Limb (tissue), 2 donors: ENCODE results near the gene DENND6B.
A peak's percentile ranks its signal among the peaks of the same experiment; 100 is the strongest.
"Not testable (repeated sequence)": the region's sequence is repeated elsewhere in the genome, so short reads cannot be mapped to it uniquely, and the experiment has no call there.

Experiments
- DNase-seq, 2 donors: peaks; one replicate each; pipeline ENCODE4 v3.0.0-alpha.2; 2016; ENCODE audit errors: extremely low spot score in 2 of 2

The DENND6B gene

DNA sequence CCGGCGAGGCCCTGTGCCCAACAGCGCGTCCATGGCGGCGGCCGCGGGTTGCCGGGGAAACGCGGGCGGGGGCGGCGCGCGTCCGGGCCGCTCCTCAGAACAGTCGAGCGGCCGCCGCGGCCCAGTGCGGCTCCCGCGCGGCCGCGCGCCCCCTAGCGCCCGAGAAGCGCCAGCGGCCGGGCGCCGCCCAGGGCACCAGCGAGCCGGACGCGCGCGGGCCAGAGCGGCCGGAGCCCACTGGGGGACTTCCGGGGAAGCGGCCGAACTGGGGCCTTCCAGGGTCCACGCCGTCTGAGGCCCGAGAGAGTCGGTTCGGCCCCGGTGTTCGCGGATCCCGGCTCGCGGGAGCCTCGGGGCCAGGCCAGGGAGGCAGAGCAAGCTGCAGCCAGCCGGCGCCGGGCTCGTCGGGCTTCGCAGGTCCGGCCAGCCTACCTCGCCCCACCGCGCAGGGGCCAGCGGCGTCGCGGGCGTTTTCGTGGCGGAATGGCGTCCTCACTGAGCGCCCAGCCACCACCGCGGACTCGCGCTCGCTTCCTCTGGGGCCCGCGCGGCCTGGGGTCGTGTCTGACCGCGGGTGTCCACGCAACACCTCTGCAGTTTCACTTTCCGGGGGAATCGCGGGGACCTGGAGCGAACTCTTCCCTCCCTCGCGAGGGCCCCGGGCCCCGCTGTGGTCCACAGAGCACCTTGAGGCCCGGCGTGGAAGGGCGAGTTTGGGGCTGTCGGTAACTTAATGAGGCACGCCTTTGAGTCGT, at the start of gene DENND6B:
Gene DENND6B (minus strand): TSS at position 57 of the 755 bp plus-strand sequence. CDS start 24 bp downstream, at position 33.
- DNase-seq = peak; percentile 92 to 93

GRCh38 chr22:50376085-50376651, 49.4 kb upstream of the DENND6B start:
- DNase-seq = no peak

DNA sequence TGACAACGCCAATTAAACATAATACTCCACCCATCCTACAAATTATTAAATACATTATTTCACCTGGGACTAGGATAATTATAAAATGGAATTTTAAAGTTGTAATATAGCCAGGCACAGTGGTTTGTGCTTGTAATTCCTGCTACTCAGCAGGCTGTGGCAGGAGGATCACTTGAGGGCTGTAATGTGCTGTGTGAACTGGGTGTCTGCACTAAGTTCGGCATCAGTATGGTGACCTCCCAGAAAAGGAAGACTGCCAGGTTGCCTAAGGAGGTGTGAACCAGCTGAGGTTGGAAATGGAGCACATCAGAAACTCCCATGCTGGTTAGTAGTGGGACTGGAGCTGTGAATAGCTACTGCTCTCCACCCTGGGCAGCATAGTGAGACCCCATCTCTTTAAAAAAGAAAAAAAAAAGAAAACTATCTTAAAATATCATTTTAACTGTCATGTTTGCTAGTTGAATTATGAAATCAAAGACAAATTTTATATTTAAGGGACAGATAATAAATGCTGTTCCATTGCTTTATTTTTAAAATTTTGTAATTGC, 44.4 kb upstream of the DENND6B start:
- DNase-seq = no peak

- DNase-seq = no peak
Observed at GRCh38 chr22:50367778-50368500, 41.1 kb upstream of the DENND6B start.

DNA sequence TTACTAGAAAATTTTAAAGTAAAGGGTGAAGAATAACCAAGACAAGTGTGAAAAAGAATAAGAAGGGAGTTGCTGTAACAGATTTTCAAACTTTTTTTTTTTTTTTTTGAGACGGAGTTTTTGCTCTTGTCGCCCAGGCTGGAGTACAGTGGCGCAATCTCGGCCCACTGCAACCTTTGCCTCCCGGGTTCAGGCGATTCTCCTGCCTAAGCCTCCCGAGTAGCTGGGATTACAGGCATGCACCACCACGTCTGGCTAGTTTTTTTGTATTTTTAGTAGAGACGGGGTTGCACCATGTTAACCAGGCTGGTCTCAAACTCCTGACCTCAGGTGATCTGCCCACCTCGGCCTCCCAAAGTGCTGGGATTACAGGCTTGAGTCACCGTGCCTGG, 37.0 kb upstream of the DENND6B start:
- not testable (repeated sequence) for DNase-seq

DNA sequence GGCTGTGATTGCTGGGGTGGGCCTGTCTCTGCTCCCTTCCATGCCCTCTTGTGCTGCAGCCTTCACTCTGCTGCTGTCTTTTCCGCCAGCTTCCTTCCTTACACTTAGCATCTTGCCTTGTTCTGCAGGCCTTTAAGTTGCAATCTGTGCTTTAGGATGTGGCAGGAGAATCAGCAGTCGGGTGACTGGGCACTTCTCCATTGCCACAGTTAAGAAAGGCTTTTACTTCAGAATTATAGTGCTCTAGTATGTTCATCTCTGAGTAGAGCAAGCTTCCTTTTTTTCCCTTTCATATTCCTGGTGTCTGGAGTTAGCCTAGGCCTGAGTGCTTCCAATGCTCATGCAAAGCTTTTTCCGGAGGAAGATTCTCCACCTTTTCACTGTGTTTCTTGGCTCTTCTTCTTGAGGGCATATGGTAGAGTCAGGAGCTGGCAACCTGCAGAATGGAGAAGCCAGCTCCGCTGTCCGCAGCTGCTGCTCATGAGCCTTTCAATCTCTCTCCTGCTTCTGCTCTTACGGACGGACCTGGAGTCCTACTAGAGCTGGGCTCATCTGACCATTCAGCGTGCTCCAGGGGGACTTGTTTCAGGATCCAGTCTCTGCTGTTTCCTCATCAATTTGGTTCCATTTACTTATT, 36.5 kb upstream of the DENND6B start:
- no peak for DNase-seq

- no peak for DNase-seq
Observed at GRCh38 chr22:50361688-50362087, 34.9 kb upstream of the DENND6B start.

DNA sequence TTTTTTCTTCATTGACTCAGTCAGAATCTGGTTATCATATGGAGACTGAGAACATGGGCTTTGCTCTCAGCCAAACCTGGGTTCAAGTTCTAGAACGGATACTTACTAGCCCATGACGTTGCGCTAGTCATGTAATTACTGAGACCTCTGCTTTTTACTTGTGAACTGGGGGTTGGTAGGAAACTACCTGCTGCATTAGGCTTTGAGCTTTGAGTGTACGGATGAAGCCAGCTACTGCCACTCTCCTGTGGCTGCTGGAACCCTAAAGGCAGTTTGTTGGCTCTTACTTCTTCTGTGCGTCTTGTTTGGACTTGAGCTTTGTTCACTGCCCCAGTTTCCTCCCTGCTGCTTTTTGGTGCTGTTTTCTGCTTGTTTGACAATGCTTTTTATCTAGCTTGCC, 34.4 kb upstream of the DENND6B start:
- DNase-seq = no peak

GRCh38 chr22:50360578-50360977, 33.8 kb upstream of the DENND6B start:
- no peak for DNase-seq

DNA sequence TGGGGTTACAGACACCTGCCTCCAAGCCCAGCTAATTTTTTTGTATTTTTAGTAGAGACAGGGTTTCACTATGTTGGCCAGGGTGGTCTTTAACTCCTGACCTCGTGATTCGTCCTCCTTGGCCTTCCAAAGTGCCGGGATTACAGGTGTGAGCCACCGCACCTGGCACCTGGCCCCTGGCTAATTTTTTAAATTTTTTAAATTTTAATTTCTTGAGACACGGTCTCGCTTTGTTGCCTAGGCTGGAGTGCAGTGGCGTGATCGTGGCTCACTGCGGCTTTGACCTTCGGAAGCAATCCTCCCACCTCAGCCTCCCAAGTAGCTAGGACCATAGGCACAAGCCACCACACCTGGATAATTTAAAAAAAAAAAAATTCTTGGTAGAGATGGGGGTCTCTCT, 30.9 kb upstream of the DENND6B start:
- no peak for DNase-seq

- DNase-seq = no peak
Observed at GRCh38 chr22:50357222-50357621, 30.4 kb upstream of the DENND6B start.

DNA sequence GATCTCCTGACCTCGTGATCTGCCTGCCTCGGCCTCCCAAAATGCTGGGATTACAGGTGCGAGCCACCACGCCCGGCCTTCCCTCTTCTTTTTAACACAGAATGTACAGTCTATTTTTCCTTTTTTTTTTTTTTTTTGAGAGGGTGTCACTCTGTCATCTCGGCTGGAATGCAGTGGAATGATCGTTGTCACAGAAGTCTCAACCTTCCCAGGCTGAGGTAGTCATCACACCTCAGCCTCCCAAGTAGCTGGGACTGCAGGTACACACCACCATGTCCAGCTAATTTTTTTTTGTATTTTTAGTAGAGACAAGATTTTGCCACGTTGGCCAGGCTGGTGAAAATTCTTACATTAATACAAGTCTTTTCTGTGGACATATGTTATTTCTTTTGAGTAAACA, 29.4 kb upstream of the DENND6B start:
- DNase-seq = no peak

- DNase-seq = no peak
Observed at GRCh38 chr22:50348058-50348457, 21.2 kb upstream of the DENND6B start.

DNA sequence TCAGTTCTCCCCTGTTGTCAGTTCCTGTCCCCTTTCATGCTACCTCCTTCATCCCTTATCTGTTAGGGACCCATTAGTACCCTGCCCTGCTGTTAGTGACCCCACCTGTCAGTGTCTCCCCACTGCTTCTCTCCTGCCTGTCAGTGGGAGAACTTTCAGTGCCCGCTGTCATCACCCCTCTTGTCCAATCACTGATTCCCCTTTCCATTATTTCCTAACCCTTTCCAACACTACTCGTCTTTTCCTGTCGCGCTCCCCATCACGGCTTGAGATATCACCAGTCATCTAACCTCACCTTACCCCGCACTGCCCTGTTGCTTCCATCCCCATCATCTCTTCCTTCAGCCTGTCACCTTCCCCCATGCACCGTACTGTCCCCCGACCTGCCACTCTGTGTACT, 20.3 kb upstream of the DENND6B start:
- no peak for DNase-seq

- DNase-seq = no peak
Observed at GRCh38 chr22:50346470-50346869, 19.7 kb upstream of the DENND6B start.

GRCh38 chr22:50343541-50343935, 16.7 kb upstream of the DENND6B start:
- DNase-seq = no peak

- DNase-seq = peak; percentile 51 to 94
Observed at GRCh38 chr22:50342651-50343540, 16.1 kb upstream of the DENND6B start, which contains the start of gene PPP6R2. Gene PPP6R2, plus strand, starts transcription at chr22:50343327. Its CDS starts 50,582 bp downstream, at chr22:50393909.

- peak; percentile 85 to 88 for DNase-seq
Observed at GRCh38 chr22:50341977-50342650, 15.3 kb upstream of the DENND6B start.

DNA sequence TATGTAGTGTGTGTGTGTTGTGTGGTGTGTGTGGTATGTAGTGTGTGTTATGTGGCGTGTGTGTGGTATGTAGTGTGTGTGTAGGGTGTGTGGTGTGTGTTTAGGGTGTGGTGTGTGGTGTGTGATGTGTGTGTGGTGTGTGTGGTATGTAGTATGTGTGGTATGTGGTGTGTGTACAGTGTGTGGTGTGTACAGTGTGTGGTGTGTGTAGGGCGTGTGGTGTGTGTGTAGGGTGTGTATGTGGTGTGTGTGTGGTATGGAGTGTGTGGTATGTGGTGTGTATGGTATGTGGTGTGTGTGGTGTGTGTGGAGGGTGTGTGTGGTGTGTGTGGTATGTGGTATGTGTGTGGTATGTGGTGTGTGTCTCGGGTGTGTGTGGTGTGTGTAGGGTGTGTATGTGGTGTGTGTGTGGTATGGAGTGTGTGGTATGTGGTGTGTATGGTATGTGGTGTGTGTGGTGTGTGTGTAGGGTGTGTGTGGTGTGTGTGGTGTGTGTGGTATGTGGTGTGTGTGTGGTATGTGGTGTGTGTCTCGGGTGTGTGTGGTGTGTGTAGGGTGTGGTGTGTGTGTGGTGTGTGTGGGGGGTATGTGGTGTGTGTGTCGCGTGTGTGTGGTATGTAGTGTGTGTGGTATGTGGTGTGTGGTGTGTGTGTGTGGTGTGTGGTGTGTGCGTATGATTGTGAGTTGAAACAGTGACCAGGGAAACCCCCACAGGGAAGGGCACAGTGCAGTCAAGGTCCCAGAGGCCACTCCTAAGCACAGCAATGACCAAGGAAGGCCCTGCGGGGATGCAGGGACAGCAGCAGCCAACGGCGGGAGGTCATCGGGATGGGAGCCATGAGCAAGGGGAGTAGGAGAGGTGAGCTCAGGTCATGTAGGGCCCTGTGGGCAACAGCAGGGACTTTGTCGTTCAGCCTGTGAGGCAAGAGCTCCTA, 13.4 kb upstream of the DENND6B start:
- no peak for DNase-seq
